GM21360 (cell line): ENCODE results near the gene RIT2.
"Not testable (repeated sequence)": the region's sequence is repeated elsewhere in the genome, so short reads cannot be mapped to it uniquely, and the experiment has no call there.

Source experiments
- ATAC-seq: cut with Tn5 transposase; IDR thresholded peaks from one replicate; pipeline ENCODE4 v1.9.1; 2021; ENCODE audit warnings: mild to moderate bottlenecking, moderate library complexity; ENCODE audit not compliant: unreplicated experiment

The RIT2 gene

GRCh38 chr18:42778445-42779042 lies 336.9 kb downstream of the RIT2 start:
- no peak for ATAC-seq

- ATAC-seq: no peak
These were observed 337.5 kb downstream of the RIT2 start for GRCh38 chr18:42778024-42778423.

- ATAC-seq: no peak
These were observed 341.6 kb downstream of the RIT2 start for GRCh38 chr18:42773870-42774269.

GRCh38 chr18:42771936-42772335 lies 343.5 kb downstream of the RIT2 start:
- no peak for ATAC-seq

- ATAC-seq: no peak
These were observed 350.2 kb downstream of the RIT2 start for GRCh38 chr18:42765302-42765701.

GRCh38 chr18:42760290-42760689 lies 355.2 kb downstream of the RIT2 start:
- ATAC-seq: no peak

- no peak for ATAC-seq
These were observed 356.6 kb downstream of the RIT2 start for GRCh38 chr18:42758852-42759251.

GRCh38 chr18:42756214-42756613 lies 359.3 kb downstream of the RIT2 start:
- ATAC-seq: no peak

- no peak for ATAC-seq
These were observed 362.6 kb downstream of the RIT2 start for GRCh38 chr18:42752916-42753315.

- ATAC-seq: no peak
These were observed 368.7 kb downstream of the RIT2 start for GRCh38 chr18:42746794-42747193.

- no peak for ATAC-seq
These were observed 369.6 kb downstream of the RIT2 start for GRCh38 chr18:42745931-42746330.

GRCh38 chr18:42745171-42745570 lies 370.3 kb downstream of the RIT2 start:
- ATAC-seq: no peak

- no peak for ATAC-seq
These were observed 371.9 kb downstream of the RIT2 start for GRCh38 chr18:42743373-42744138.

GRCh38 chr18:42742969-42743368 lies 372.5 kb downstream of the RIT2 start:
- no peak for ATAC-seq

- ATAC-seq: no peak
These were observed 373.0 kb downstream of the RIT2 start for GRCh38 chr18:42742474-42742873.

- not testable (repeated sequence) for ATAC-seq
These were observed 373.6 kb downstream of the RIT2 start for GRCh38 chr18:42741805-42742347.

GRCh38 chr18:42741299-42741698 lies 374.2 kb downstream of the RIT2 start:
- ATAC-seq: not testable (repeated sequence)

GRCh38 chr18:42736074-42736473 lies 379.4 kb downstream of the RIT2 start:
- no peak for ATAC-seq

GRCh38 chr18:42734520-42734919 lies 381.0 kb downstream of the RIT2 start:
- no peak for ATAC-seq

- no peak for ATAC-seq
These were observed 385.2 kb downstream of the RIT2 start for GRCh38 chr18:42730272-42730671.

GRCh38 chr18:42719221-42719620 lies 396.3 kb downstream of the RIT2 start:
- ATAC-seq: no peak

- ATAC-seq: no peak
These were observed 403.4 kb downstream of the RIT2 start for GRCh38 chr18:42712065-42712464.
